GM23338 (cell line): Measurements from ENCODE around the gene USF2. TPM values are rescaled to one million over a fixed set of nuclear protein-coding genes. Genes with fewer than 3 reads are reported as not detected.
A peak's percentile ranks its signal among the peaks of the same experiment; 100 is the strongest.

Source experiments
- ATAC-seq: fragments of 200-7000 bp; cut with Tn5 transposase; 3 replicates; pipeline ENCODE4 v1.9.1; 2020
- DNase-seq: peaks from one replicate; pipeline ENCODE4 v3.0.0-alpha.2; 2015; ENCODE audit warnings: low spot score
- H2AFZ ChIP-seq: fragments of 200-600 bp; sonication (generic); 2 replicates; pipeline ENCODE4 v1.8.0; 2016; ENCODE audit warnings: antibody characterized with exemption, mild to moderate bottlenecking, moderate library complexity
- H3F3A ChIP-seq: fragments of 200-600 bp; sonication (generic); replicated peaks from 2 replicates; pipeline ENCODE4 v1.8.0; 2017; ENCODE audit warnings: antibody characterized with exemption, mixed run types, low read depth
- H3K27ac ChIP-seq: fragments of 200-600 bp; sonication (generic); 2 replicates; pipeline ENCODE4 v1.6.1; 2016; ENCODE audit warnings: low read depth
- H3K27me3 ChIP-seq: fragments of 200-600 bp; sonication (generic); 2 replicates; pipeline ENCODE4 v1.8.0; 2016; ENCODE audit warnings: mild to moderate bottlenecking, mixed run types, moderate library complexity; ENCODE audit not compliant: insufficient read depth
- H3K36me3 ChIP-seq: fragments of 200-600 bp; sonication (generic); 2 replicates; pipeline ENCODE4 v1.8.0; 2016; ENCODE audit warnings: mild to moderate bottlenecking; ENCODE audit not compliant: insufficient read depth
- H3K4me1 ChIP-seq: fragments of 200-600 bp; sonication (generic); 2 replicates; pipeline ENCODE4 v1.8.0; 2016; ENCODE audit warnings: mild to moderate bottlenecking, moderate library complexity; ENCODE audit not compliant: insufficient read depth
- H3K4me2 ChIP-seq: fragments of 200-600 bp; sonication (generic); 2 replicates; pipeline ENCODE4 v1.7.1; 2017; ENCODE audit warnings: mixed run types
- H3K4me3 ChIP-seq: fragments of 200-600 bp; sonication (generic); 2 replicates; pipeline ENCODE4 v1.6.1; 2016; ENCODE audit warnings: mixed run types
- H3K79me2 ChIP-seq: fragments of 200-600 bp; sonication (generic); replicated peaks from 2 replicates; pipeline ENCODE4 v1.8.0; 2017; ENCODE audit warnings: mild to moderate bottlenecking; ENCODE audit not compliant: insufficient read depth
- H3K9me2 ChIP-seq: fragments of 200-600 bp; sonication (generic); 2 replicates; pipeline ENCODE4 v1.8.0; 2017; ENCODE audit not compliant: insufficient read depth
- H4K20me1 ChIP-seq: fragments of 200-600 bp; sonication (generic); replicated peaks from 2 replicates; pipeline ENCODE4 v1.8.0; 2017; ENCODE audit warnings: mild to moderate bottlenecking; ENCODE audit not compliant: insufficient read depth
- H3K27ac Mint-ChIP-seq: 2 replicates; pipeline ENCODE4 v1.8.0; 2020; ENCODE audit warnings: inconsistent platforms, mild to moderate bottlenecking, moderate library complexity, mixed read lengths
- H3K27me3 Mint-ChIP-seq: 3 replicates; pipeline ENCODE4 v1.8.0; 2022; ENCODE audit warnings: low read depth, mild to moderate bottlenecking, moderate library complexity, mixed read lengths, inconsistent platforms; ENCODE audit not compliant: insufficient read depth, poor library complexity
- H3K36me3 Mint-ChIP-seq: 3 replicates; pipeline ENCODE4 v1.8.0; 2021; ENCODE audit warnings: low read depth, mild to moderate bottlenecking, inconsistent platforms, moderate library complexity, mixed read lengths
- H3K4me1 Mint-ChIP-seq: 3 replicates; pipeline ENCODE4 v1.8.0; 2020; ENCODE audit warnings: mild to moderate bottlenecking, inconsistent platforms, mixed read lengths
- H3K4me3 Mint-ChIP-seq: 3 replicates; pipeline ENCODE4 v1.8.0; 2021; ENCODE audit warnings: moderate library complexity, mild to moderate bottlenecking, inconsistent platforms, mixed read lengths
- H3K9me3 Mint-ChIP-seq: 3 replicates; pipeline ENCODE4 v1.8.0; 2020; ENCODE audit warnings: moderate library complexity, mild to moderate bottlenecking, inconsistent platforms, mixed read lengths
- CREB1 ChIP-seq: fragments of 250-450 bp; sonication (Bioruptor Pico); IDR thresholded peaks from 2 replicates; pipeline ENCODE4 v1.5.0; 2020; ENCODE audit warnings: low read depth, mild to moderate bottlenecking, moderate library complexity
- CTCF ChIP-seq, 2 experiments: fragments of 200-600 bp in 1 of 2; sonication (generic) in 1 of 2; conservative IDR thresholded peaks; 2 replicates each; pipeline versions ENCODE4 v1.5.1 to v1.6.1; 2016 to 2017; ENCODE audit warnings: antibody characterized with exemption in 2 of 2, low read depth in 2 of 2, mild to moderate bottlenecking in 2 of 2, moderate library complexity in 1 of 2
- EZH2 ChIP-seq: fragments of 200-600 bp; sonication (generic); IDR thresholded peaks from one replicate; pipeline ENCODE4 v1.8.0; 2017; ENCODE audit warnings: antibody characterized with exemption, mild to moderate bottlenecking, low read depth; ENCODE audit not compliant: unreplicated experiment
- EZH2phosphoT487 ChIP-seq: fragments of 200-600 bp; sonication (generic); IDR thresholded peaks from one replicate; pipeline ENCODE4 v1.8.1; 2018; ENCODE audit warnings: antibody characterized with exemption; ENCODE audit not compliant: unreplicated experiment
- JUNB ChIP-seq: IDR thresholded peaks from one replicate; pipeline ENCODE4 v1.6.1; 2016; ENCODE audit warnings: antibody characterized with exemption; ENCODE audit not compliant: unreplicated experiment
- NANOG ChIP-seq: IDR thresholded peaks from 2 replicates; pipeline ENCODE4 v1.6.1; 2016; ENCODE audit warnings: antibody characterized with exemption, borderline replicate concordance
- POLR2AphosphoS5 ChIP-seq: IDR thresholded peaks from 2 replicates; pipeline ENCODE4 v1.6.1; 2016; ENCODE audit warnings: antibody characterized with exemption, low read depth
- REST ChIP-seq: IDR thresholded peaks from one replicate; pipeline ENCODE4 v1.6.1; 2018; ENCODE audit warnings: antibody characterized with exemption; ENCODE audit not compliant: unreplicated experiment
- STAT1 ChIP-seq: IDR thresholded peaks from one replicate; pipeline ENCODE4 v1.6.1; 2016; ENCODE audit warnings: antibody characterized with exemption; ENCODE audit not compliant: unreplicated experiment
- ZNF114 ChIP-seq: fragments of 250-450 bp; sonication (Bioruptor Pico); IDR thresholded peaks from 2 replicates; pipeline ENCODE4 v1.5.0; 2020; ENCODE audit warnings: mild to moderate bottlenecking, moderate library complexity
- ZNF331 ChIP-seq: fragments of 250-450 bp; sonication (Bioruptor Pico); IDR thresholded peaks from 2 replicates; pipeline ENCODE4 v1.5.0; 2020; ENCODE audit warnings: low read depth, mild to moderate bottlenecking, moderate library complexity
- ZNF462 ChIP-seq: fragments of 250-450 bp; sonication (Bioruptor Pico); IDR thresholded peaks from 2 replicates; pipeline ENCODE4 v1.5.0; 2020; ENCODE audit warnings: mild to moderate bottlenecking, moderate library complexity
- polyA plus RNA-seq: library from polyadenylated mRNA; unstranded; fragments of >200 nt; fragmentation: Nextera tagmentation; extraction: Ambion mirVana; gene quantifications from 2 replicates; pipeline ENCODE4 v1.2.1, GENCODE V29; 2016
- total RNA-seq: library from RNA; depleted of rRNA; stranded (reverse); fragments of >200 nt; shearing (Covaris generic); gene quantifications from 2 replicates; pipeline ENCODE4 v1.2.3, GENCODE V29; 2014
- TF ChIP-seq, protein P1 (sequence below): IDR thresholded peaks from 2 replicates; pipeline ENCODE4 v1.6.1; 2016; ENCODE audit warnings: antibody characterized with exemption

Gene USF2
- total and polyA plus RNA-seq, 2 experiments from 2014 or later: 28.9 to 60.5 TPM

DNA sequence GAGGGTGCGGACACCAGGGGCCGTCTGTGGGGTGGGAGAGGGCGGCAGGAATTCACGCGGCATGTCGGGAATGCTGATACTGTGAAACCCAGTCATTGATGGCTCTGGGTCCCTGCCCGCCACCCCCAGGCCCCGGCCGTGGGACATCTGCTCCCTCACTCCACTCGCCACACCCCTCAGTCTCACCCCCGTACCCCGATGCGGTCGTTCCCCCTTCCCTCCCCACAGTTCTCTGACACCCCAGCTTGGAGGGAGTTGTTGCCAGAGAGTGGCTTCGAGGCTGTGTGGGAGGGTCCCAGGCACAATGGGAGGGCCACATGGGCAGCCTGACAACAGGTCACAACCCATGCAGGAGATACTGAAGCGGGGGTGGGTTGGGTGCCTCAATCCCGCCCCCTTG lies 25.0 kb downstream of the USF2 start:
- Histone ChIP-seq H3F3A (peaks cover 13% of the 10 kb centered on the region), H2AFZ (peak overlapping the region; percentile 74; the same call in 1 of the 2 replicates), H3K27ac (no peak overlapping the region), H3K27me3 (no peaks in the 10 kb centered on the region), H3K9me2 (no peaks in the 10 kb centered on the region), H3K4me1 (peaks cover 25% of the 10 kb centered on the region), H3K36me3 (no peaks in the 10 kb centered on the region), H3K79me2 (no peaks in the 10 kb centered on the region), H3K4me2 (no peak overlapping the region; the same call in 1 of the 2 replicates), H4K20me1 (no peaks in the 10 kb centered on the region), H3K4me3 (no peak overlapping the region)
- no peaks in the 10 kb centered on the region for H3K9me3 Mint-ChIP-seq
- ATAC-seq (peak; percentile 22; the same call in 2 of the 3 replicates), DNase-seq (peak; percentile 45)
- TF ChIP-seq ZNF114 (CRISPR knock-in tag) (no peak), STAT1 (no peak), JUNB (no peak), EZH2phosphoT487 (no peak), CTCF (conservative IDR thresholded peaks at IDR 0.05; ENCODE audit: low read depth in 2 of 2) (no peak), ZNF331 (CRISPR knock-in tag) (no peak), NANOG (no peak), REST (no peak), CREB1 (CRISPR knock-in tag) (no peak), POLR2AphosphoS5 (no peak), ZNF462 (CRISPR knock-in tag) (no peak), EZH2 (no peak)
- TF ChIP-seq, protein P1, sequence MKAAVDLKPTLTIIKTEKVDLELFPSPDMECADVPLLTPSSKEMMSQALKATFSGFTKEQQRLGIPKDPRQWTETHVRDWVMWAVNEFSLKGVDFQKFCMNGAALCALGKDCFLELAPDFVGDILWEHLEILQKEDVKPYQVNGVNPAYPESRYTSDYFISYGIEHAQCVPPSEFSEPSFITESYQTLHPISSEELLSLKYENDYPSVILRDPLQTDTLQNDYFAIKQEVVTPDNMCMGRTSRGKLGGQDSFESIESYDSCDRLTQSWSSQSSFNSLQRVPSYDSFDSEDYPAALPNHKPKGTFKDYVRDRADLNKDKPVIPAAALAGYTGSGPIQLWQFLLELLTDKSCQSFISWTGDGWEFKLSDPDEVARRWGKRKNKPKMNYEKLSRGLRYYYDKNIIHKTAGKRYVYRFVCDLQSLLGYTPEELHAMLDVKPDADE: no peak
- peaks cover 13% of the 10 kb centered on the region for H3K4me1 Mint-ChIP-seq
- peaks cover 10% of the 10 kb centered on the region for H3K27me3 Mint-ChIP-seq
- no peak overlapping the region for H3K27ac Mint-ChIP-seq
- no peaks in the 10 kb centered on the region for H3K36me3 Mint-ChIP-seq
- no peak overlapping the region for H3K4me3 Mint-ChIP-seq
